HFFc6 (cell line): Measurements from ENCODE around the gene HIP1. TPM values are rescaled to one million over a fixed set of nuclear protein-coding genes. Genes with fewer than 3 reads are reported as not detected.
"Not testable (repeated sequence)": the region's sequence is repeated elsewhere in the genome, so short reads cannot be mapped to it uniquely, and the experiment has no call there.

Experiments
- DNase-seq: peaks from one replicate; pipeline ENCODE4 v3.0.0-alpha.2; 2018
- H3K27ac Mint-ChIP-seq: 2 replicates; pipeline ENCODE4 v1.8.0; 2020; ENCODE audit warnings: mild to moderate bottlenecking, mixed read lengths
- H3K27me3 Mint-ChIP-seq: 2 replicates; pipeline ENCODE4 v1.8.0; 2021; ENCODE audit warnings: mild to moderate bottlenecking, moderate library complexity, mixed read lengths; ENCODE audit not compliant: insufficient read depth
- H3K36me3 Mint-ChIP-seq: 2 replicates; pipeline ENCODE4 v1.8.0; 2021; ENCODE audit warnings: low read depth, mixed read lengths
- H3K4me1 Mint-ChIP-seq: 2 replicates; pipeline ENCODE4 v1.8.0; 2020; ENCODE audit warnings: low read depth, mixed read lengths
- H3K4me3 Mint-ChIP-seq: 2 replicates; pipeline ENCODE4 v1.8.0; 2020; ENCODE audit warnings: mild to moderate bottlenecking, moderate library complexity, mixed read lengths
- H3K9me3 Mint-ChIP-seq: 2 replicates; pipeline ENCODE4 v1.8.0; 2020; ENCODE audit warnings: mild to moderate bottlenecking, mixed read lengths
- total RNA-seq, 6 experiments: library from RNA; stranded (reverse); fragmentation: NEBNext Ultra II Directional; extraction: Animal tissue kit (Norgen Biotek cat#: 25700); gene quantifications; 2 replicates in 1 of 6; 3 replicates in 5 of 6; pipeline ENCODE4 v1.2.3, GENCODE V29; 2021
- TF ChIP-seq, protein P1 (sequence below): fragments of 200-600 bp; sonication (generic); IDR thresholded peaks from 2 replicates; pipeline ENCODE4 v1.5.0; 2021; ENCODE audit warnings: antibody characterized with exemption, mild to moderate bottlenecking

The HIP1 gene
- total RNA-seq, 6 experiments from 2014 or later, result 15.1 to 32.2 (median 28.7) TPM

DNA sequence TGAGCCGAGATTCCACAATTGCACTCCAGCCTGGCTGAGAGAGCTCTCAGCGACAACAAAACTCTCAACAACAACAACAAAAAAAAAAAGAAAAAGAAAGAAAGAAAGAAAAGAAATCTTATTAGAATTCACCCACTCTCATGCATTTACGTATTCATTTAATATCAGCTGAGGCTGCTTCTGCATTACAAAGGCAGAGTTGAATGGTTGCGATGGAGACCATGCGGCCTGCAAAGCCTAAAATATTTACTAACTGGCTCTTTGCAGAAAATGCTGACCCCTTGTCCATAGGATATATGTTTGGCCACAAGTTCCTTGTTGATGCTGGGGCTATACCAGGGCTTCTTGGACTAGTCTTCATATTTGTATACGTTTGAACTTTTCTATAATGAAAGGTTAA lies 137.2 kb downstream of the HIP1 start:
- TF ChIP-seq, protein P1, sequence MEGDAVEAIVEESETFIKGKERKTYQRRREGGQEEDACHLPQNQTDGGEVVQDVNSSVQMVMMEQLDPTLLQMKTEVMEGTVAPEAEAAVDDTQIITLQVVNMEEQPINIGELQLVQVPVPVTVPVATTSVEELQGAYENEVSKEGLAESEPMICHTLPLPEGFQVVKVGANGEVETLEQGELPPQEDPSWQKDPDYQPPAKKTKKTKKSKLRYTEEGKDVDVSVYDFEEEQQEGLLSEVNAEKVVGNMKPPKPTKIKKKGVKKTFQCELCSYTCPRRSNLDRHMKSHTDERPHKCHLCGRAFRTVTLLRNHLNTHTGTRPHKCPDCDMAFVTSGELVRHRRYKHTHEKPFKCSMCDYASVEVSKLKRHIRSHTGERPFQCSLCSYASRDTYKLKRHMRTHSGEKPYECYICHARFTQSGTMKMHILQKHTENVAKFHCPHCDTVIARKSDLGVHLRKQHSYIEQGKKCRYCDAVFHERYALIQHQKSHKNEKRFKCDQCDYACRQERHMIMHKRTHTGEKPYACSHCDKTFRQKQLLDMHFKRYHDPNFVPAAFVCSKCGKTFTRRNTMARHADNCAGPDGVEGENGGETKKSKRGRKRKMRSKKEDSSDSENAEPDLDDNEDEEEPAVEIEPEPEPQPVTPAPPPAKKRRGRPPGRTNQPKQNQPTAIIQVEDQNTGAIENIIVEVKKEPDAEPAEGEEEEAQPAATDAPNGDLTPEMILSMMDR, result no peak
- Mint-ChIP-seq H3K36me3 (peaks cover 11% of the 10 kb centered on the region), H3K9me3 (peaks cover 5% of the 10 kb centered on the region; the same call in 1 of the 2 replicates), H3K4me1 (peaks cover 21% of the 10 kb centered on the region), H3K27ac (no peak overlapping the region), H3K27me3 (no peaks in the 10 kb centered on the region; the same call in 1 of the 2 replicates), H3K4me3 (no peak overlapping the region)
- no peak for DNase-seq

DNA sequence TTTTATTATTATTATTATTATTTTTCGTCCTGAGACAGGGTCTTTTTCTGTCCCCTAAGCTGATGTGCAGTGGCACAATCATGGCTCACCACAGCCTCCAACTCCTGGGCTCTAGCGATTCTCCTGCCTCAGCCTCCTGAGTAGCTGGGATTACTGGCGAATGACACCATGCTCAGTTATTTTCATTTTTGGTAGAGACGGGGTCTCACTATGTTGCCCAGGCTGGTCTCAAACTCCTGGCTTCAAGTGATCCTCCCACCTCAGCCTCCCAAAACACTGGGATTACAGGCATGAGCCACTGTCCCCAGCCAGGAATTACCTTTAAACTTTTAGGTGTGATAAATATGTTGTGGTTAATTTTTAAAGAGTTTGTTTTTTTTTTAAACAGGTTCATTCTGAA lies 138.0 kb downstream of the HIP1 start:
- H3K9me3 Mint-ChIP-seq, H3K27me3 Mint-ChIP-seq, H3K4me3 Mint-ChIP-seq, H3K27ac Mint-ChIP-seq, DNase-seq: not testable (repeated sequence)
- Mint-ChIP-seq H3K36me3 (peaks cover 11% of the 10 kb centered on the region), H3K4me1 (peaks cover 25% of the 10 kb centered on the region)

DNA sequence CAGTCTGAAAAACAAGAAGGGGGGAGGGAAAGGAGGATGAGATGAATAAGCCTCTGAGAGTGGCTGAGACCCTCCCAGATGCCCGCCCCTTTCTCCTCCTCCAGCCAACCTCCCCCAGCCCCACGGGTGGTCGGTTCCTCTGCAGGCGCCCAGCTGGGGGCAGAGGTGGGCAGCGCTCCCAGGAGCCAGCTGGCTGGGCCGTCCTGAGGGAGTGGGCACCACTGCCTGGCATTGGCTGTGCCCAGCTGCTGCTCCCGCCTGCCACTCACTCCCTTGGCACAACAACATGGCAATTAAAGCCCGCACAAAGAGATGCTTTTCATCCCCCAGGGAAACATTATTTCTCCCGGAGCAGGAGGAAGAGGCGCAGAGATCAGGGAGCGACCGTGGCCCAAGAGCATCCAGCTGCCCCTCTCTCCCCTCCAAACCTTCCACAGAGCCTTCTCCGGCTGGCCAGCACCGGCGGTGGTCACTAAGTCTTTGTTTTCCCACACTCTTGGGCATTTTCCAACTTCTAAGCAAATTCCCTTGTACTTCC lies 139.4 kb downstream of the HIP1 start:
- DNase-seq, result no peak
- no peak overlapping the region for H3K27ac Mint-ChIP-seq
- no peak overlapping the region for H3K4me3 Mint-ChIP-seq
- H3K9me3 Mint-ChIP-seq, result peaks cover 5% of the 10 kb centered on the region; the same call in 1 of the 2 replicates
- TF ChIP-seq, protein P1, result no peak
- H3K27me3 Mint-ChIP-seq, result no peaks in the 10 kb centered on the region; the same call in 1 of the 2 replicates
- peaks cover 17% of the 10 kb centered on the region for H3K36me3 Mint-ChIP-seq
- peaks cover 30% of the 10 kb centered on the region for H3K4me1 Mint-ChIP-seq

DNA sequence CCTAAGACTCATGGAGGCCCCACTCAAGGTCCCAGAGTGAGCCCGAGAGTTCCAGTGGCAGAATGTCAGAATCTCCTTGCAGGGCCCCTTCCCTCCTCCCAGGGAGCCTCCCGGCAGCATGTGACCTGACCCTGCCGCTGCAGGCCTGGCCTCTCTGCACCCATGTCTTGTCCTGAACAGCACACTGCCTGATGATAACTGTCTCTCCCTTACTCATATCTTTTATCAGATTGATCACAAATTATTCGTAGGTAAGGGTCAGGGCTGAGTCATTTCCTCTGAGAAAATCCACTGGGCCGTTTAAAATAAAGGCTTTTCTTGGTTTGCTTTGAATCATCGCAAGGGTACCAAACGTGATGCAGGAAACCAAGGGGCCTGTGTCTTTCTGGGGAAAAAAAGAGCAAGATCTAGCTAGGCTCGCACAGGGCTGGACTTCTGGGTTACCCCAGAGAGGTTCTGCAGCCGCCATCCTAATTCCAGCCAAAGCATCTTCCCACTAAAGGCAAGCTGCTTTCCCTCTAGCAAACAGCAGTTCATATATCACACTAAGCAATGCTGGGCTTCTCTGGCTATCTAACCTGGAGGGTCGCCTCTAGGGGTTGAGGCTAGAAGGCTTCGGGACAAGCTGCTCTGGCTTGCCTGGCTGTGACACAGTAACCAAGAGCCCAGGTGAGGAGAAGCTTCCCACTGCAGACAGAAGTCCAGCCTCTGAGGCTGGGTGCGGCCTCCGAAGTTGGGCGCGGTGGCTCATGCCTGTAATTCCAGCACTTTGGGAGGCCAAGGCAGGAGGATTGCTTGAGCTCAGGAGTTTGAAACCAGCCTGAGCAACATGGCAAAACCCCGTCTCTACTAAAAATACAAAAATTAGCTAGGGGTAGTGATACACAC lies 141.8 kb downstream of the HIP1 start:
- H3K36me3 Mint-ChIP-seq, result peaks cover 15% of the 10 kb centered on the region
- TF ChIP-seq, protein P1, result no peak
- DNase-seq, result peak; percentile 64
- peak overlapping the region; percentile 83 for H3K27ac Mint-ChIP-seq
- no peaks in the 10 kb centered on the region; the same call in 1 of the 2 replicates for H3K27me3 Mint-ChIP-seq
- peaks cover 25% of the 10 kb centered on the region for H3K4me1 Mint-ChIP-seq
- H3K4me3 Mint-ChIP-seq, result peak overlapping the region; percentile 27
- no peaks in the 10 kb centered on the region for H3K9me3 Mint-ChIP-seq

DNA sequence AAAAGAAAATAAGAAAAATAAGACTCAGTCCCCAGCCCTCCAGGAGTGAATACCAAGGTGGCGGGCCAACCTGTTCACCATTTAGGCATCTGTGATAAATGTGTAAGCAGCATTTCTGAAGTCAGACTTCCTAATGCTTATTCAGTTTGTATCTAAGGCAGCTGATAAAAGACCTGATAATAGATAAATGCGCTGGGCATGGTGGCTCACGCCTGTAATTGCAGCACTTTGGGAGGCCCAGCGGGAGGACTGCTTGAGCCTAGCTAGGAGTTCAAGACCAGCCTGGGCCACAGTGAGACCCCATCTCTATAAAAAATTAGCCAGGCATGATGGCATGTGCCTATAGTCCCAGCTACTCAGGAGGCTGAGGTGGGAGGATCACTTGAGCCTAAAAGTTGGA lies 143.0 kb downstream of the HIP1 start:
- DNase-seq, result no peak
- no peak overlapping the region for H3K4me3 Mint-ChIP-seq
- H3K9me3 Mint-ChIP-seq, result no peaks in the 10 kb centered on the region
- no peak overlapping the region for H3K27ac Mint-ChIP-seq
- H3K27me3 Mint-ChIP-seq, result no peaks in the 10 kb centered on the region; the same call in 1 of the 2 replicates
- H3K36me3 Mint-ChIP-seq, result peaks cover 22% of the 10 kb centered on the region
- H3K4me1 Mint-ChIP-seq, result peaks cover 25% of the 10 kb centered on the region
- TF ChIP-seq, protein P1, result no peak

DNA sequence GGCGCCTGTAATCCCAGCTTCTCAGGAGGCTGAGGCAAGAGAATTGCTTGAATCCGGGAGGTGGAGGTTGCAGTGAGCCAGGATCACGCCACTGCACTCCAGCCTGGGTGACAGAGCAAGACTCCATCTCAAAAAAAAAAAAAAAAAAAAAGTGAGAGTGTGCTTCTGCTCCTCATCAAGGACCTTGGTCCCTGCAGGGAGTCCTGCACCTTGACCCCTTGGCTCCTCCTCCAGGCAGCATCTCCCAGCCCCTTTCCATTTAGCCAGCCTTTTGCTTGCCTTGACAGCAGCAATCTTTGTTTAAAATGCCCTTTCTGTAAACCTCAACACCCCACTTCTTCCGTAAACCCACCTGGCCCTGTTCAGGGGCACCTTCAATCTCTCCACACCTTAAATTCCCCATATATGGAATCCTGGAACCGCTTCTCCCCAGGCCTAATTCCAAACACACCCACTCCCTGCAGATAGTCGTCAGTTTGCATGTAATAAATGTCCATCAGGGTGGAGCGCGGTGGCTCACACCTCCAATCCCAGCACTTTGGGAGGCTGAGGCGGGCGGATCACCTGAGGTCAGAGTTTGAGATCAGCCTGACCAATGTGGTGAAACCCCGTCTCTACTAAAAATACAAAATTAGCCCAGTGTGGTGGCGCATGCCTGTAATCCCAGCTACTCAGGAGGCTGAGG lies 145.1 kb downstream of the HIP1 start:
- not testable (repeated sequence) for H3K27me3 Mint-ChIP-seq, DNase-seq, H3K4me3 Mint-ChIP-seq, H3K9me3 Mint-ChIP-seq, H3K27ac Mint-ChIP-seq
- Mint-ChIP-seq H3K4me1 (peaks cover 25% of the 10 kb centered on the region), H3K36me3 (peaks cover 31% of the 10 kb centered on the region)
